K562 (cell line): ENCODE results near the gene ANO4. TPM values are rescaled to one million over a fixed set of nuclear protein-coding genes. Genes with fewer than 3 reads are reported as not detected.

Source experiments
- ATAC-seq: fragments of 200-7000 bp; cut with Tn5 transposase; 3 replicates; pipeline ENCODE4 v1.9.1; 2020; ENCODE audit warnings: moderate library complexity
- BruUV-seq: library from RNA; stranded (reverse); fragments of 400-500 nt; replicated peaks from 2 replicates; lab custom pipeline; 2021; lab: Mats Ljungman, UMichigan
- CTCF ChIA-PET: fragments of 300-600 bp; formaldehyde crosslinking; extraction: SDS; loops from one replicate; lab custom pipeline; 2021; ENCODE audit warnings: low intra/inter-chr PET ratio; lab: Yijun Ruan, JAX
- POLR2A ChIA-PET: fragments of 300-600, 350-650 bp; sonication (Branson Sonifier 250); formaldehyde crosslinking; extraction: SDS; loops from one replicate; lab custom pipeline; 2021; ENCODE audit warnings: antibody characterized with exemption, inconsistent platforms; lab: Yijun Ruan, JAX
- DNase-seq, 4 experiments: peaks; one replicate each; pipeline versions ENCODE4 v3.0.0 to v3.0.0-alpha.2; 2011 to 2018; ENCODE audit warnings: low spot score in 3 of 4, mixed read lengths in 3 of 4; ENCODE audit errors: extremely low read depth in 1 of 4
- FAIRE-seq: peaks from 2 replicates; lab custom pipeline; 2011; peaks lifted over from hg19 to GRCh38; lab: Jason Lieb, UNC
- H2AFZ ChIP-seq: 2 replicates; pipeline ENCODE4 v1.6.0; 2011; ENCODE audit warnings: low read depth, low read length, control low read depth, inconsistent platforms
- H3K27ac ChIP-seq: fragments of 200-600 bp; 3 replicates; pipeline ENCODE4 v1.8.0; 2011; ENCODE audit warnings: low read depth, mild to moderate bottlenecking, control low read depth, inconsistent platforms, low read length, moderate library complexity, mixed read lengths; ENCODE audit errors: extremely low read depth
- H3K27me3 ChIP-seq, 2 experiments: fragments of 300-600 bp in 1 of 2; 2 replicates in 1 of 2; 3 replicates in 1 of 2; pipeline versions ENCODE4 v1.6.0 to v1.8.0; 2011; ENCODE audit warnings: inconsistent platforms in 2 of 2, low read length in 2 of 2, mild to moderate bottlenecking in 1 of 2, mixed read lengths in 1 of 2, moderate library complexity in 1 of 2; ENCODE audit not compliant: control insufficient read depth in 2 of 2, insufficient read depth in 2 of 2
- H3K36me3 ChIP-seq: fragments of 300-600 bp; 3 replicates; pipeline ENCODE4 v1.8.0; 2011; ENCODE audit warnings: mild to moderate bottlenecking, low read length, inconsistent platforms; ENCODE audit not compliant: control insufficient read depth, insufficient read depth
- H3K4me1 ChIP-seq, 2 experiments: fragments of 200-600 bp in 1 of 2; replicated peaks in 1 of 2; 2 replicates in 1 of 2; 3 replicates in 1 of 2; pipeline versions ENCODE4 v1.5.1 to v1.8.0; 2011; ENCODE audit warnings: inconsistent platforms in 2 of 2, low read length in 2 of 2, mild to moderate bottlenecking in 1 of 2, mixed read lengths in 1 of 2, moderate library complexity in 1 of 2; ENCODE audit not compliant: control insufficient read depth in 2 of 2, insufficient read depth in 2 of 2
- H3K4me2 ChIP-seq: 2 replicates; pipeline ENCODE4 v1.6.1; 2011; ENCODE audit warnings: low read length, control low read depth, inconsistent platforms, mixed read lengths; ENCODE audit not compliant: insufficient read depth
- H3K4me3 ChIP-seq: fragments of 200-600 bp; sonication (generic), shearing (Covaris generic); 2 replicates; pipeline ENCODE4 v1.5.1; 2016; ENCODE audit warnings: control low read depth, inconsistent platforms
- H3K79me2 ChIP-seq: fragments of 200-600 bp; 3 replicates; pipeline ENCODE4 v1.8.0; 2011; ENCODE audit warnings: low read length, inconsistent platforms; ENCODE audit not compliant: control insufficient read depth, insufficient read depth
- H3K9ac ChIP-seq, 2 experiments: 2 replicates each; pipeline versions ENCODE4 v1.6.0 to v1.6.1; 2011; ENCODE audit warnings: low read depth in 2 of 2, low read length in 2 of 2, control low read depth in 1 of 2, inconsistent platforms in 1 of 2, mild to moderate bottlenecking in 1 of 2, mixed read lengths in 1 of 2; ENCODE audit not compliant: insufficient read depth in 1 of 2
- H3K9me1 ChIP-seq: one replicate; pipeline ENCODE4 v1.6.0; 2011; ENCODE audit warnings: inconsistent platforms, mild to moderate bottlenecking, low read length, moderate library complexity; ENCODE audit not compliant: control insufficient read depth, insufficient read depth
- H3K9me3 ChIP-seq: replicated peaks from 2 replicates; pipeline ENCODE4 v1.5.1; 2011; ENCODE audit warnings: low read depth, low read length, inconsistent platforms; ENCODE audit not compliant: control insufficient read depth, insufficient read depth
- H4K20me1 ChIP-seq: replicated peaks from 2 replicates; pipeline ENCODE4 v1.6.1; 2011; ENCODE audit warnings: low read length, inconsistent platforms, mixed read lengths; ENCODE audit not compliant: control insufficient read depth, insufficient read depth
- ATF3 ChIP-seq, 2 experiments: fragments of 450-650 bp in 1 of 2; sonication (generic) in 1 of 2; formaldehyde crosslinking in 1 of 2; IDR thresholded peaks in 1 of 2; conservative IDR thresholded peaks in 1 of 2; 2 replicates each; pipeline versions ENCODE4 v1.6.1 to v1.8.1; 2016 to 2023; ENCODE audit warnings: mild to moderate bottlenecking in 2 of 2, moderate library complexity in 2 of 2, inconsistent platforms in 1 of 2, missing genetic modification reagents in 1 of 2
- HMGXB4 ChIP-seq: sonication (generic); formaldehyde crosslinking; IDR thresholded peaks from 2 replicates; pipeline ENCODE4 v1.8.1; 2023; ENCODE audit warnings: mild to moderate bottlenecking, missing genetic modification reagents
- IRF2 ChIP-seq: sonication (generic); formaldehyde crosslinking; IDR thresholded peaks from 2 replicates; pipeline ENCODE4 v1.8.1; 2022; ENCODE audit warnings: mild to moderate bottlenecking, missing genetic modification reagents
- NCOA1 ChIP-seq: fragments of 450-650 bp; IDR thresholded peaks from 2 replicates; pipeline ENCODE4 v1.6.1; 2016; ENCODE audit warnings: low read depth
- NONO ChIP-seq, 2 experiments: fragments of 200-400 bp in 1 of 2; fragments of 450-650 bp in 1 of 2; formaldehyde crosslinking in 1 of 2; IDR thresholded peaks; 2 replicates each; pipeline ENCODE4 v1.6.1; 2017; ENCODE audit warnings: low read depth in 2 of 2, mild to moderate bottlenecking in 2 of 2, moderate library complexity in 2 of 2, low read length in 1 of 2
- POU5F1 ChIP-seq: fragments of 150-350 bp; IDR thresholded peaks from 2 replicates; pipeline ENCODE4 v1.6.1; 2014; ENCODE audit warnings: borderline replicate concordance, low read length, low read depth, mild to moderate bottlenecking; ENCODE audit not compliant: partially characterized antibody
- PTTG1 ChIP-seq: fragments of 450-650 bp; IDR thresholded peaks from 2 replicates; pipeline ENCODE4 v1.6.1; 2016; ENCODE audit warnings: low read depth, mild to moderate bottlenecking, missing genetic modification characterization, missing compliant biosample characterization
- RFX1 ChIP-seq: fragments of 450-650 bp; IDR thresholded peaks from 2 replicates; pipeline ENCODE4 v1.6.1; 2016; ENCODE audit warnings: mild to moderate bottlenecking, moderate library complexity
- SP1 ChIP-seq: sonication (generic); formaldehyde crosslinking; IDR thresholded peaks from 2 replicates; pipeline ENCODE4 v1.8.1; 2022; ENCODE audit warnings: mild to moderate bottlenecking, missing genetic modification reagents
- STAT6 ChIP-seq: sonication (generic); formaldehyde crosslinking; IDR thresholded peaks from 2 replicates; pipeline ENCODE4 v1.8.1; 2023; ENCODE audit warnings: mild to moderate bottlenecking, missing genetic modification reagents
- ZNF133 ChIP-seq: fragments of 250-450 bp; sonication (Bioruptor Pico); IDR thresholded peaks from 2 replicates; pipeline ENCODE4 v1.4.0; 2020; ENCODE audit warnings: mild to moderate bottlenecking
- ZNF347 ChIP-seq: fragments of 450-650 bp; formaldehyde crosslinking; IDR thresholded peaks from 2 replicates; pipeline ENCODE4 v1.4.0; 2020; ENCODE audit warnings: low read depth, mild to moderate bottlenecking, moderate library complexity
- ZNF518B ChIP-seq: fragments of 250-450 bp; sonication (Bioruptor Pico); IDR thresholded peaks from 2 replicates; pipeline ENCODE4 v1.5.0; 2021; ENCODE audit warnings: mild to moderate bottlenecking, moderate library complexity
- WGBS: fragments of 100-300 bp; shearing (Covaris generic); methylation state at CpG from one replicate; pipeline ENCODE4 v1.1.6; 2016; ENCODE audit warnings: low coverage, mixed read lengths; ENCODE audit not compliant: insufficient coverage; ENCODE audit errors: missing lambda C conversion rate; 5-methylcytosine and 5-hydroxymethylcytosine counted together
- in situ Hi-C: fragments of 300-500 bp; cut with MboI; formaldehyde crosslinking; loops from 4 replicates; pipeline ENCODE4 v1.15.0; 2018; ENCODE audit warnings: inconsistent platforms, mixed read lengths
- intact Hi-C: fragments of 100-400 bp; cut with micrococcal nuclease; formaldehyde crosslinking; loops from 2 replicates; pipeline ENCODE4 v1.14.2; 2022
- polyA plus RNA-seq, 8 experiments: library from polyadenylated mRNA; depleted of rRNA in 4 of 8; stranded (reverse) in 5 of 8; unstranded in 3 of 8; fragments of >200 nt; fragmentation: Nextera tagmentation in 2 of 8; fragmentation: Illumina TruSeq in 1 of 8; extraction: Ambion mirVana in 2 of 8; extraction: Trizol in 1 of 8; gene quantifications; 2 replicates each; pipeline versions ENCODE4 v1.2.1 to v1.2.3, GENCODE V29; 2011 to 2014; ENCODE audit warnings: inconsistent platforms in 1 of 8, missing spikeins in 1 of 8
- total RNA-seq, 7 experiments: library from RNA; depleted of rRNA in 6 of 7; stranded (reverse); fragments of >200 nt in 6 of 7; fragmentation: Illumina TruSeq in 2 of 7; extraction: Trizol in 2 of 7; gene quantifications; 2 replicates each; pipeline versions ENCODE4 v1.2.1 to v1.2.3, GENCODE V29; 2011 to 2021; ENCODE audit warnings: low replicate concordance in 1 of 7

The ANO4 gene
- total and polyA plus RNA-seq, 9 of the 15 experiments (the other 6 are each of a cell fraction or from before 2014, with no cell fraction given): not detected

GRCh38 chr12:100778967-100779590, 15.5 kb upstream of the ANO4 start:
- Histone ChIP-seq H3K27me3 (no peaks in the 10 kb centered on the region), H2AFZ (no peak overlapping the region), H3K9me3 (no peaks in the 10 kb centered on the region), H3K9me1 (no peaks in the 10 kb centered on the region), H3K9ac (no peak overlapping the region), H3K4me2 (no peak overlapping the region), H3K4me1 (no peaks in the 10 kb centered on the region), H3K36me3 (no peaks in the 10 kb centered on the region), H4K20me1 (no peaks in the 10 kb centered on the region), H3K4me3 (no peak overlapping the region), H3K79me2 (no peaks in the 10 kb centered on the region), H3K27ac (no peak overlapping the region)
- intact Hi-C loops: no loop called here
- DNase-seq (no peak), FAIRE-seq (no peak), ATAC-seq (no peak)
- in situ Hi-C loops: no loop called here
- no TSS peak for BruUV-seq
- CTCF ChIA-PET: no interaction called here
- 0% methylated on average over 1 of the region's 1 CpG for WGBS
- POLR2A ChIA-PET: no interaction called here
- TF ChIP-seq NONO (IDR thresholded peaks at IDR 0.05; ENCODE audit: low read depth in 2 of 2, low read length in 1 of 2) (no peak), SP1 (no peak), ZNF518B (no peak), POU5F1 (no peak), STAT6 (CRISPR knock-in tag) (no peak), IRF2 (CRISPR knock-in tag) (no peak), RFX1 (no peak), PTTG1 (tag) (no peak), ZNF347 (CRISPR knock-in tag) (no peak), HMGXB4 (CRISPR knock-in tag) (no peak), ATF3 (IDR thresholded peaks at IDR 0.05) (no peak), ATF3 (CRISPR knock-in tag; conservative IDR thresholded peaks at IDR 0.05) (no peak), NCOA1 (no peak), ZNF133 (no peak)
